ENCODE measurements around the gene MAN1C1.

The MAN1C1 gene

GRCh38 chr1:25813071-25813733 is 196.6 kb downstream of the MAN1C1 start:
- no peak for TF ChIP-seq CTCF (IDR thresholded peaks at IDR 0.05)
- Histone ChIP-seq H3K4me3 (ENCODE audit: low read depth in 1 of 2, low read length in 1 of 2) (no peak overlapping the region), H3K9me3 (no peaks in the 10 kb centered on the region), H3K4me1 (ENCODE audit: control insufficient read depth in 1 of 2, insufficient read depth in 1 of 2, low read depth in 1 of 2, low read length in 1 of 2) (peaks cover 12 to 16% of the 10 kb centered on the region in 2 experiments), H3K36me3 (peaks cover 17% of the 10 kb centered on the region), H3K27ac (no peak overlapping the region), H3K27me3 (no peaks in the 10 kb centered on the region)

GRCh38 chr1:25813734-25814471 is 197.3 kb downstream of the MAN1C1 start:
- Histone ChIP-seq H3K27me3 (no peaks in the 10 kb centered on the region), H3K9me3 (no peaks in the 10 kb centered on the region), H3K4me1 (ENCODE audit: control insufficient read depth in 1 of 2, insufficient read depth in 1 of 2, low read depth in 1 of 2, low read length in 1 of 2) (peaks cover 12 to 17% of the 10 kb centered on the region in 2 experiments), H3K4me3 (ENCODE audit: low read depth in 1 of 2, low read length in 1 of 2) (no peak overlapping the region), H3K27ac (no peak overlapping the region), H3K36me3 (peaks cover 17% of the 10 kb centered on the region)
- TF ChIP-seq CTCF (IDR thresholded peaks at IDR 0.05): no peak

- H3K27me3 ChIP-seq: no peaks in the 10 kb centered on the region
- H3K9me3 ChIP-seq: no peaks in the 10 kb centered on the region
- TF ChIP-seq CTCF (IDR thresholded peaks at IDR 0.05): no peak
- peaks cover 12 to 18% of the 10 kb centered on the region in 2 experiments for H3K4me1 ChIP-seq (ENCODE audit: control insufficient read depth in 1 of 2, insufficient read depth in 1 of 2, low read depth in 1 of 2, low read length in 1 of 2)
- no peak overlapping the region for H3K4me3 ChIP-seq (ENCODE audit: low read depth in 1 of 2, low read length in 1 of 2)
- peaks cover 17% of the 10 kb centered on the region for H3K36me3 ChIP-seq
- H3K27ac ChIP-seq: no peak overlapping the region
Measured at GRCh38 chr1:25814549-25815087, 198.0 kb downstream of the MAN1C1 start.

- H3K4me3 ChIP-seq (ENCODE audit: low read depth in 1 of 2, low read length in 1 of 2): no peak overlapping the region
- H3K36me3 ChIP-seq: peaks cover 17% of the 10 kb centered on the region
- H3K4me1 ChIP-seq (ENCODE audit: control insufficient read depth in 1 of 2, insufficient read depth in 1 of 2, low read depth in 1 of 2, low read length in 1 of 2): peaks cover 7 to 14% of the 10 kb centered on the region in 2 experiments
- H3K27ac ChIP-seq: no peak overlapping the region
- TF ChIP-seq CTCF (IDR thresholded peaks at IDR 0.05): no peak
- H3K9me3 ChIP-seq: no peaks in the 10 kb centered on the region
- no peaks in the 10 kb centered on the region for H3K27me3 ChIP-seq
Measured at GRCh38 chr1:25815208-25816111, 198.9 kb downstream of the MAN1C1 start.

- peaks cover 14 to 15% of the 10 kb centered on the region in 2 experiments for H3K4me1 ChIP-seq (ENCODE audit: control insufficient read depth in 1 of 2, insufficient read depth in 1 of 2, low read depth in 1 of 2, low read length in 1 of 2)
- no peaks in the 10 kb centered on the region for H3K9me3 ChIP-seq
- no peak overlapping the region for H3K27ac ChIP-seq
- H3K36me3 ChIP-seq: peaks cover 17% of the 10 kb centered on the region
- TF ChIP-seq CTCF (IDR thresholded peaks at IDR 0.05): no peak
- H3K4me3 ChIP-seq (ENCODE audit: low read depth in 1 of 2, low read length in 1 of 2): no peak overlapping the region
- no peaks in the 10 kb centered on the region for H3K27me3 ChIP-seq
Measured at GRCh38 chr1:25816112-25816718, 199.6 kb downstream of the MAN1C1 start.
